ENCODE measurements around the gene SPSB1. TPM values are rescaled to one million over a fixed set of nuclear protein-coding genes. Genes with fewer than 3 reads are reported as not detected.
A peak's percentile ranks its signal among the peaks of the same experiment; 100 is the strongest.

The SPSB1 gene
- total RNA-seq, 4 donors from 2014 or later: 69.3 to 168 (median 94.1) TPM

- H3K27me3 ChIP-seq: no peaks in the 10 kb centered on the region
- no peak overlapping the region for H3K4me3 ChIP-seq
- H3K4me1 ChIP-seq: peaks cover 0 to 47% (median 0%) of the 10 kb centered on the region in 4 donors
- H3K27ac ChIP-seq: peak overlapping the region; percentile 58 to 93 (median 69)
- H3K36me3 ChIP-seq: peaks cover 0 to 27% (median 0%) of the 10 kb centered on the region in 3 donors
- H3K9me3 ChIP-seq: no peaks in the 10 kb centered on the region
- TF ChIP-seq POLR2A (IDR thresholded peaks at IDR 0.05): no peak
- DNase-seq: peak in 1 of 3 donors; percentile 69
Observed at GRCh38 chr1:9371391-9371935, 78.8 kb downstream of the SPSB1 start.

DNA sequence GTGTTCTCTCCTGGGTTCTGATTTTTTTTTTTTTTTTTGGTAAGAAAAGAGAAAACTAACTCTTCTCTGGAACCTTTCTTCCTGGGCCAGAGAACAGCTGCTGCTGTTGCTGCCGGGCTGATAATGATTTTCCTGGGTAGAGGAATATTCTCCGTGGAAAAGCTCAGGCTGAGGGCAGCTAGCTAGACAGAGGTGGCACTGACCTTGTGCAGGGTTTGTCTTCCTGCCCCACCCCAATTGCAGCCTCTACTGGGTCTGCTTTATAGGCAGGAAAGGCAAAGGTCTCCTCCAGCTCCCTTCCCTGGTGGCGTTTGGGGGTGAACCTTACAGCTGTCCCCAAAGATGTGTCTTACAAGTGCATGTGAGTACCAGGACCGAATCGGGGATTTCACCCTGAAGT, 79.3 kb downstream of the SPSB1 start:
- DNase-seq: no peak
- no peak overlapping the region for H3K4me3 ChIP-seq
- no peaks in the 10 kb centered on the region for H3K9me3 ChIP-seq
- peak overlapping the region; percentile 42 to 93 (median 69) for H3K27ac ChIP-seq
- no peak for TF ChIP-seq POLR2A (IDR thresholded peaks at IDR 0.05)
- TF ChIP-seq, protein P1, sequence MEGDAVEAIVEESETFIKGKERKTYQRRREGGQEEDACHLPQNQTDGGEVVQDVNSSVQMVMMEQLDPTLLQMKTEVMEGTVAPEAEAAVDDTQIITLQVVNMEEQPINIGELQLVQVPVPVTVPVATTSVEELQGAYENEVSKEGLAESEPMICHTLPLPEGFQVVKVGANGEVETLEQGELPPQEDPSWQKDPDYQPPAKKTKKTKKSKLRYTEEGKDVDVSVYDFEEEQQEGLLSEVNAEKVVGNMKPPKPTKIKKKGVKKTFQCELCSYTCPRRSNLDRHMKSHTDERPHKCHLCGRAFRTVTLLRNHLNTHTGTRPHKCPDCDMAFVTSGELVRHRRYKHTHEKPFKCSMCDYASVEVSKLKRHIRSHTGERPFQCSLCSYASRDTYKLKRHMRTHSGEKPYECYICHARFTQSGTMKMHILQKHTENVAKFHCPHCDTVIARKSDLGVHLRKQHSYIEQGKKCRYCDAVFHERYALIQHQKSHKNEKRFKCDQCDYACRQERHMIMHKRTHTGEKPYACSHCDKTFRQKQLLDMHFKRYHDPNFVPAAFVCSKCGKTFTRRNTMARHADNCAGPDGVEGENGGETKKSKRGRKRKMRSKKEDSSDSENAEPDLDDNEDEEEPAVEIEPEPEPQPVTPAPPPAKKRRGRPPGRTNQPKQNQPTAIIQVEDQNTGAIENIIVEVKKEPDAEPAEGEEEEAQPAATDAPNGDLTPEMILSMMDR (IDR thresholded peaks at IDR 0.05): no peak
- peaks cover 0 to 27% (median 0%) of the 10 kb centered on the region in 3 donors for H3K36me3 ChIP-seq
- no peaks in the 10 kb centered on the region for H3K27me3 ChIP-seq
- peaks cover 0 to 49% (median 0%) of the 10 kb centered on the region in 4 donors for H3K4me1 ChIP-seq

DNA sequence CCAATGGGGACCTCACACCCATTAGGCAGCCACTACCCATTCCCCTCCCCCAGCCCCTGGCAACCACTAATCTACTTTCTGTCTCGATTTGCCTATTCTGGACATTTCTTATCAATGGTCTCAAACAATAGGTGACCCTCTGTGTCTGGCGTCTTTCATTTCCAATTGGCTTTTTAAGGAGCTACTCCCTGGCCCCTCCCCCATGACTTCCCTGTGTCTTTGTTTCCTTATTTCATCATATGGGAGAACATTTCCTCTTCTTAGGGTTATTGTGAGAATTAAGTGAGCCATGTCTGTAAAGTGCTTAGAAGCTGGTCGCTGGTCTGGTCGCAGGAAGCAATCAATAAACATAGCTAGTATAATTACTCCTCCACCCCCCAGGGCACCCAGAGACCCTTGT, 80.9 kb downstream of the SPSB1 start:
- H3K4me3 ChIP-seq: no peak overlapping the region
- no peaks in the 10 kb centered on the region for H3K27me3 ChIP-seq
- H3K27ac ChIP-seq: peak overlapping the region in 2 of 4 donors; percentile 17 to 93
- H3K9me3 ChIP-seq: no peaks in the 10 kb centered on the region
- no peak for TF ChIP-seq POLR2A (IDR thresholded peaks at IDR 0.05)
- TF ChIP-seq, protein P1 (IDR thresholded peaks at IDR 0.05): no peak
- no peak for DNase-seq
- peaks cover 0 to 63% (median 0%) of the 10 kb centered on the region in 4 donors for H3K4me1 ChIP-seq
- H3K36me3 ChIP-seq: peaks cover 0 to 13% (median 0%) of the 10 kb centered on the region in 3 donors

GRCh38 chr1:9374748-9375341, 82.2 kb downstream of the SPSB1 start:
- TF ChIP-seq, protein P1 (IDR thresholded peaks at IDR 0.05): no peak
- TF ChIP-seq POLR2A (IDR thresholded peaks at IDR 0.05): no peak
- peaks cover 0 to 63% (median 0%) of the 10 kb centered on the region in 4 donors for H3K4me1 ChIP-seq

DNA sequence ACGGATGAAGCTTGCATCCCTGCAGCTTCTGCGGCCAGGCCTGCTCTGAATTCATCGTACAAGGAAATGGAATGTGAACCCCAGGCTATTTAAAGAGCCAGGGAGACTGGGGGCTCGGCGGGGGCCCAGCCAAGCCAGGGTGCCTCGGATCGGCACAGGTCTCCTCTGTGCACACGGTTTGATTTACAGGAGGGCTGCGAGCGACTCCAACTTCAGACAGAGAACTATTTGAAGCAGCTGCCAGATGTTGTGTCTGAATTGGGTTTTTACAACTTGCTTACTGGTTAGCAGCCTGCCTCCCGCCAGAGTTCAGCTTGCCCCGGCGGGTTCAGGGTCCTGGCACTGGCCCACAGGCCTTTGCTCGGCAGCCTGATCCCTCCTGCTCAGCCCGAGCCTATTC, 83.2 kb downstream of the SPSB1 start:
- Histone ChIP-seq H3K9me3 (no peaks in the 10 kb centered on the region), H3K27me3 (no peaks in the 10 kb centered on the region), H3K4me3 (no peak overlapping the region), H3K4me1 (peaks cover 0 to 60% (median 0%) of the 10 kb centered on the region in 4 donors), H3K36me3 (no peaks in the 10 kb centered on the region), H3K27ac (peak overlapping the region; percentile 51 to 93 (median 79))
- TF ChIP-seq, protein P1 (IDR thresholded peaks at IDR 0.05): no peak
- no peak for TF ChIP-seq POLR2A (IDR thresholded peaks at IDR 0.05)
- DNase-seq: no peak

More at GRCh38 chr1:9374748-9375341, 82.2 kb downstream of the SPSB1 start:
- H3K36me3 ChIP-seq: peaks cover 0 to 3% (median 0%) of the 10 kb centered on the region in 3 donors
- H3K27ac ChIP-seq: peak overlapping the region in 3 of 4 donors; percentile 51 to 93 (median 85)
- DNase-seq: no peak
- no peaks in the 10 kb centered on the region for H3K9me3 ChIP-seq
- no peaks in the 10 kb centered on the region for H3K27me3 ChIP-seq
- no peak overlapping the region for H3K4me3 ChIP-seq

DNA sequence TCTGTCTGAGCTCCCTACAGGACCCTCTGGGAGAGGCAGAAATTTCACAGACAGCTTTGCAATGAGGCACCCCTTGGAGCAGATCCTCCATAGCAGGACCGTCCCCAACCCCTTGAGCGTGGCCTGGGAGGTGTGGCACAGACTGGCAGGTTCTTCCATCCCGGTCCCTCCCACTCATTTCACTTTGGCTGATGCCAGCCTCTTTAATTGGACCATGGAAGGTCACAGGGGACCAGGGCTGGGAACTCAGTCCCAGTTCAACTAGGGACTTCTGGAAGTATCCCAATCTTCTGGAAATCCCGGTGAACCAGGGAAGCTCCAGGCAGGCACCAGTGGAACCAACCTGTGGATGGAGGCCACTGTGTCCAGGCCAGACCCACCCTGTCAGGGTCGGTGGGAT, 83.7 kb downstream of the SPSB1 start:
- H3K9me3 ChIP-seq: no peaks in the 10 kb centered on the region
- peaks cover 0 to 55% (median 0%) of the 10 kb centered on the region in 4 donors for H3K4me1 ChIP-seq

More for the DNA sequence above, 83.7 kb downstream of the SPSB1 start:
- Histone ChIP-seq H3K27ac (peak overlapping the region; percentile 51 to 93 (median 79)), H3K27me3 (no peaks in the 10 kb centered on the region), H3K36me3 (no peaks in the 10 kb centered on the region), H3K4me3 (no peak overlapping the region)
- no peak for TF ChIP-seq POLR2A (IDR thresholded peaks at IDR 0.05)
- TF ChIP-seq, protein P1 (IDR thresholded peaks at IDR 0.05): no peak
- no peak for DNase-seq

Measured in Peyer's patch (tissue), 4 donors.